Fibroblast of skin of scalp (primary cell): Measurements from ENCODE around the gene INPP4B.

Experiments
- DNase-seq: peaks from one replicate; pipeline ENCODE4 v3.0.0-alpha.2; 2013

Gene INPP4B

GRCh38 chr4:142567620-142568451 is 278.3 kb downstream of the INPP4B start:
- peak; percentile 10 for DNase-seq

GRCh38 chr4:142567199-142567598 is 278.9 kb downstream of the INPP4B start:
- no peak for DNase-seq

GRCh38 chr4:142566777-142567176 is 279.3 kb downstream of the INPP4B start:
- no peak for DNase-seq

- no peak for DNase-seq
These were observed 279.9 kb downstream of the INPP4B start for GRCh38 chr4:142566243-142566642.

- DNase-seq = no peak
These were observed 280.3 kb downstream of the INPP4B start for GRCh38 chr4:142565771-142566170.

- DNase-seq = peak; percentile 10
These were observed 282.3 kb downstream of the INPP4B start for GRCh38 chr4:142563682-142564291.

GRCh38 chr4:142559986-142560385 is 286.1 kb downstream of the INPP4B start:
- no peak for DNase-seq

- peak; percentile 56 for DNase-seq
These were observed 287.2 kb downstream of the INPP4B start for GRCh38 chr4:142558851-142559250.

- no peak for DNase-seq
These were observed 288.8 kb downstream of the INPP4B start for GRCh38 chr4:142557239-142557801.

GRCh38 chr4:142556570-142557238 is 289.4 kb downstream of the INPP4B start:
- no peak for DNase-seq

- no peak for DNase-seq
These were observed 290.1 kb downstream of the INPP4B start for GRCh38 chr4:142556048-142556447.

GRCh38 chr4:142554412-142554811 is 291.7 kb downstream of the INPP4B start:
- DNase-seq = no peak

GRCh38 chr4:142551517-142552305 is 294.4 kb downstream of the INPP4B start:
- DNase-seq = no peak

GRCh38 chr4:142550965-142551364 is 295.1 kb downstream of the INPP4B start:
- no peak for DNase-seq

- DNase-seq = peak; percentile 43
These were observed 296.2 kb downstream of the INPP4B start for GRCh38 chr4:142549726-142550463.

GRCh38 chr4:142549248-142549647 is 296.9 kb downstream of the INPP4B start:
- DNase-seq = no peak

GRCh38 chr4:142548491-142548890 is 297.6 kb downstream of the INPP4B start:
- DNase-seq = no peak

- no peak for DNase-seq
These were observed 298.1 kb downstream of the INPP4B start for GRCh38 chr4:142547974-142548373.

GRCh38 chr4:142544594-142544993 is 301.5 kb downstream of the INPP4B start:
- no peak for DNase-seq

- no peak for DNase-seq
These were observed 302.1 kb downstream of the INPP4B start for GRCh38 chr4:142544039-142544438.

GRCh38 chr4:142540483-142540804 is 305.7 kb downstream of the INPP4B start:
- DNase-seq = no peak
